CD4-positive, alpha-beta T cell treated with Interleukin-2 at 100 ng/mL for 4 hours (primary cell): ENCODE data around the gene CC2D1A.
"Not testable (repeated sequence)": the region's sequence is repeated elsewhere in the genome, so short reads cannot be mapped to it uniquely, and the experiment has no call there.

Source experiments
- DNase-seq: peaks from one replicate; pipeline ENCODE4 v3.0.0-alpha.2; 2020; ENCODE audit warnings: low spot score

Gene CC2D1A

DNA sequence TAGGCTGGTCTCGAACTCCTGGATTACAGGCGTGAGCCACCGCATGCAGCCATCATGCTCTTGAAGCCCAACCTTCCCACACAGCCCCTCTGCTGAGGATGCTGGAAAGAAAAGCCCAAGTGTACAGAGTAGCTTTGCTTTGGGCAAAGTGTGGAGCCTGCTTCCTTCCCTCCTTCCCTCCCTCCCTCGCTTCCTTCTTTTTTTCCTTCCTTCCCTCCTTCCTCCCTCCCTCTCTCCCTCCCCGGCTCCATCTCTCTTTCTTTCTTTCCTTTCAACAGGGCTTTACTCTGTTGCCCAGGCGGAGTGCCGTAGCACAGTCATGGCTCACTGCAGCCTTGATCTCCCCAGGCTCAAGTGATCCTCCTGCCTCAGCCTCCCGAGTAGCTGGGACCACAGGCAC, 2.7 kb downstream of the CC2D1A start:
- no peak for DNase-seq

DNA sequence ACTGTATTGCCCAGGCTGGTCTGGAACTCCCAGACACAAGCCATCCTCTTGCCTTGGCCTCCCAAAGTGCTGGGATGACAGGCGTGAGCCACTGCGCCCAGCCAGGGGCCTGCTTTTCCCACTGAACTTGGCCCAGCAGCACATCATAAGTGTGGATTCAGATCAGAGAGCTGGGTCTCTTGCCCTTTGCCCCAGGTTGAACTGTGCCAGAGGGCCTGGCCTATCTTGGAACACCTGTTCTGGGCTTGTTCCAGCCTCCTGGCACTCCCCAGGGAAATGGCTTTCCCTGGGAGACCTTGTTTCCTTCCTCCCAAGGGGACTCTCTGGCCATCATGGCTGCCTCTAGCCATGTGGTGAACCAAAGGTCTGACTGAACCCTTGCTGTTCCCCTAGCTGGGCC, 3.4 kb downstream of the CC2D1A start:
- DNase-seq = no peak

- no peak for DNase-seq
These were observed 7.4 kb downstream of the CC2D1A start for GRCh38 chr19:13913352-13913751.

- DNase-seq = no peak
These were observed 8.8 kb downstream of the CC2D1A start for GRCh38 chr19:13914777-13915176.

DNA sequence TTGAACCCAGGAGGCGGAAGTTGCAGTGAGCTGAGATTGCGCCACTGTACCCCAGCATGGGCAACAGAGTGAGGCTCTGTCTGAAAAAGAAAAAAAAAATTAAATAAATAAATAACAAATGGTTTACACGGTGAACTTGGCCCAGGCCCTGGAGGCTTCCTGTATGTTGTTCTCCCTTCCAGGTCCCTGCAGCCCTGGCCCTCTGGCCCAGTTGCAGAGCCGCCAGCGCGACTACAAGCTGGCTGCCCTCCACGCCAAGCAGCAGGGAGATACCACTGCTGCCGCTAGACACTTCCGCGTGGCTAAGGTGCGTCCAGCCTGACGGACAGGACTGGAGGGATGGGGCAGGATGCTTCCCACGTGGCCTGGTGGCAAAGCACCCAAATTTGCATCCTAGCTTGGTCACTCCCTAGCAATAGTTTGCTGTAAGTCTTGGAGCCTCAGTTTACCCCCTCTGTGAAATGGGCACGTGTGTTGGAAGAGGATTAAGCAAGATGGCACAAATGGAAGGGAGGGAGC, 11.9 kb downstream of the CC2D1A start:
- no peak for DNase-seq

GRCh38 chr19:13918726-13919411, 12.9 kb downstream of the CC2D1A start:
- DNase-seq = no peak

DNA sequence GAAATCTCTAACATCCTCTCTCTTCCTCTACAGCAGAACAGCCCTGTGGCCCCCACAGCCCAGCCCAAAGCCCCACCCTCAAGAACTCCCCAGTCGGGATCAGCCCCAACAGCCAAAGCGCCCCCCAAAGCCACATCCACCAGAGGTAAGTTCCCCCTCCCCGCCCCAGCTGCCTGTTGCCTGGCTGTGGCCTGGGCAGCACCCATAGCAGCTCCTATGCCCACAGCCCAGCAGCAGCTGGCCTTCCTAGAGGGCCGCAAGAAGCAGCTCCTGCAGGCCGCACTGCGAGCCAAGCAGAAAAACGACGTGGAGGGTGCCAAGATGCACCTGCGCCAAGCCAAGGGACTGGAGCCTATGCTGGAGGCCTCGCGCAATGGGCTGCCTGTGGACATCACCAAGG, 14.5 kb downstream of the CC2D1A start:
- DNase-seq = no peak

- peak; percentile 28 for DNase-seq
These were observed 15.1 kb downstream of the CC2D1A start for GRCh38 chr19:13920940-13921747.

- DNase-seq = not testable (repeated sequence)
These were observed 16.1 kb downstream of the CC2D1A start for GRCh38 chr19:13922118-13922517.

DNA sequence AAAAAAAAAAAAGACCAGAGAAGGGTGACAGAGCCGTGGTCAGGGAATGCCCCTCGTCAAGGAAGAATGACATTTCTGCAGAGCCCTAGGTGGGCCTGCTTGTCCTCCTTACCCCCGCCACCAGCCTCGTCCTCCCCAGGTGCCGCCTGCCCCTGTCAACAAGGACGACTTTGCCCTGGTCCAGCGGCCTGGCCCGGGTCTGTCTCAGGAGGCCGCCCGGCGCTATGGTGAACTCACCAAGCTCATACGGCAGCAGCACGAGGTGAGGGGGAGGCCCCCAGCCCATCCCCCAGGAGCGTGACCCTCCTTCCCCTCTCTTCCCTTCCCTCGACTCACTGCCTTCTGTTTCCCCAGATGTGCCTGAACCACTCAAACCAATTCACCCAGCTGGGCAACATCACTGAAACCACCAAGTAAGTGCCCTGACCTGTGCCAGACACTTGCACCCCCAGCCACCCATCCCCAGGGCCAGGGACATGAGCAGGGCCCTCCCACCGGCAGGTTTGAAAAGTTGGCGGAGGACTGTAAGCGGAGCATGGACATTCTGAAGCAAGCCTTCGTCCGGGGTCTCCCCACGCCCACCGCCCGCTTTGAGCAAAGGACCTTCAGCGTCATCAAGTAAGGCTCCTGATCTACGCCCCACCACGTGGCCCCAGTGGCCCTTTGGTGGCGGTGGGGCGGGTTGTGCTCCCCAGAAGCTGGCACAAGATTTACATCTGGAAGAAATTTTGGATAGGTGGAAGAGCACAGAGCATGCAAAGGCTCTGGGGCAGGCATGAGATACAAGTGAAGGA, 17.4 kb downstream of the CC2D1A start:
- no peak for DNase-seq

DNA sequence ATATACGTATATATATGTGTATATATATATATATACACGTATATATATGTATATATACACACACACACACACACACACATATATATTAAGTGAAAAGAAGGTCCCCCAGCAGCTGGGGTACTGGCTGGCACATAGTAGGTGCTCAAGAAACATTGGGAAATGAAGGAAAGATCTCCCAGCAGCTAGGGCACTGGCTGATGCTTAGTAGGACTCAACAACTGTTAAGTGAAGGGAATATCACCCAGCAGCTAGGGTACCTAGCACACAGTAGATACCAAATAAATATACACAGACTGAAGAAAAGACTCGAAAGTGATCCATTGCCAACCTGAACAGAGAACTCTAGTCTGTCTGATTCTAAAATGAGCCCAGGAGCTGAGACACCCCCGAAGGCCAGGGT, 20.0 kb downstream of the CC2D1A start:
- no peak for DNase-seq

- no peak for DNase-seq
These were observed 20.7 kb downstream of the CC2D1A start for GRCh38 chr19:13926715-13927114.

DNA sequence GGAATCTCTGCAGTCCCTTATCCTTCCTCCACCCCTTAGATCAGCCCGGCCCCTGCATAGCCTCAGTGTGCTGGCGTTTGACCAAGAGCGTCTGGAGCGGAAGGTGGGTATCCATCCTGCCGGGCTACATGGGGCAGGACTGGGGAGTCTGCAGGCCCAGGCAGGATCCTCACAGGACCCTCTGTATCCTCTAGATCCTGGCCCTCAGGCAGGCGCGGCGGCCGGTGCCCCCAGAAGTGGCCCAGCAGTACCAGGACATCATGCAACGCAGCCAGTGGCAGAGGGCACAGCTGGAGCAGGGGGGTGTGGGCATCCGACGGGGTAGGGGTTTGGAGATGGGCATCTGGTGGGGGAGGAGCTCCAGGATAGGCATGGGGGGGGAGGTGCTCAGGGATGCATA, 23.3 kb downstream of the CC2D1A start:
- no peak for DNase-seq

- no peak for DNase-seq
These were observed 24.0 kb downstream of the CC2D1A start for GRCh38 chr19:13929956-13930355.

- no peak for DNase-seq
These were observed 24.4 kb downstream of the CC2D1A start for GRCh38 chr19:13930402-13930801.

DNA sequence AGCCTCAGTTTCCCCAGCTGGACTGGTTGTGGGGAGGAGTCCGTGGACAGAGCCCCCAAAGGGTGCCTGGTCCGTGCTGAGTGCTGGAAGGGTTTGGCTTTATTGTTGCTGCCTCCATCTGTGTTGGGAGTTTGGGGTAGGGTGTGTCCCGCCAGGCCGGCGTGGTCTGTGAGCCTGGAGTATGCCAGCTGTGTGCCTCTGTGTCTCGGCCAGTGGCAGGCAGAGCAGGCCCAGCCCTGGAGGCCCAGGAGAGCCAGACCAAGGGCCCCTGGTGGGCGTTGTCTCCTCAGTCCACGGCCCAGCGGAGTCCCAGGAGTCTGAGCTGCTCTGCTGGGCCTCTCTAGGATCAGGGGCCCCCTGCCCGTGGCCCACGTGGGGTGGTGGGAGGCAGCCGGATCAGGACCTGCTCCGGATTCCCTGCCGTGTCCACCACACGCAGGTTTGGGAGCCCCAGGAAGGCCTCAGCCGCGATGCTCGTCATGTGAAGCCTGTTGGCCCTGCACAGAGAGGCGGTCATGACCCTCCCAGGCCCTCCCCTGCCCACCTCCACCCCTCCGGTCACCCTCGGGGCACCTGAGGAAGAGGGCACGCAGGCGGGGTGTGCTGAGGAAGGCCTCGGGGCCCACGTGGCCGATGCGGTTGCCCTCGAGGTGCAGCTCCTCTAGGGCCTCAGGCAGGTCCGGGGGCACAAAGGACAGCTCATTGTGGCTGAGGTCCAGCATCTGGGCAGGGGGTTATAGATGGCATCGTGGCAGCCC, 25.6 kb downstream of the CC2D1A start:
- no peak for DNase-seq

- DNase-seq = no peak
These were observed 26.2 kb downstream of the CC2D1A start for GRCh38 chr19:13932149-13932637.

DNA sequence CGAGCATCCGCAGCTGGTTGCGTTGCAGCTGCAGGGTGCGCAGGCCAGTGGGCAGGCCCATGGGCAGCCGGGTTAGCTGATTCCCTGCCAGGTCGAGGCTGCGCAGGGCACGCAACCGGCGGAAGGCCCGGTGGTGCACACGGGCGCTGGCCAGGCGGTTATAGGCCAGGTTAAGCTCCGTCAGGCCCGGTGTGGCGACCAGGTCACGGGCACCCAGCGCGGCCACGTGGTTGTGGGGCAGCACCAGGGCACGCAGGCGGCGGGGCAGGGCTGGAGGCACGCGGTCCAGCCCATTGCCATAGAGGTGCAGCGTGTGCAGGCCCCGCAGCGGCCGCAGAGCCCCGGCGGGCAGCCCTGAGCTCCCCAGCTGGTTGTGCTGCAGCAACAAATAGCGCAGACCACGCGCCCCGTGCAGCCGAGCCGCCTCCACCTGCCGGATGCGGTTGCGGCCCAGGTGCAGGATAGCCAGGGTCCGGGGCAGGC, 27.0 kb downstream of the CC2D1A start:
- DNase-seq = no peak

GRCh38 chr19:13934785-13935109, 28.7 kb downstream of the CC2D1A start:
- no peak for DNase-seq

DNA sequence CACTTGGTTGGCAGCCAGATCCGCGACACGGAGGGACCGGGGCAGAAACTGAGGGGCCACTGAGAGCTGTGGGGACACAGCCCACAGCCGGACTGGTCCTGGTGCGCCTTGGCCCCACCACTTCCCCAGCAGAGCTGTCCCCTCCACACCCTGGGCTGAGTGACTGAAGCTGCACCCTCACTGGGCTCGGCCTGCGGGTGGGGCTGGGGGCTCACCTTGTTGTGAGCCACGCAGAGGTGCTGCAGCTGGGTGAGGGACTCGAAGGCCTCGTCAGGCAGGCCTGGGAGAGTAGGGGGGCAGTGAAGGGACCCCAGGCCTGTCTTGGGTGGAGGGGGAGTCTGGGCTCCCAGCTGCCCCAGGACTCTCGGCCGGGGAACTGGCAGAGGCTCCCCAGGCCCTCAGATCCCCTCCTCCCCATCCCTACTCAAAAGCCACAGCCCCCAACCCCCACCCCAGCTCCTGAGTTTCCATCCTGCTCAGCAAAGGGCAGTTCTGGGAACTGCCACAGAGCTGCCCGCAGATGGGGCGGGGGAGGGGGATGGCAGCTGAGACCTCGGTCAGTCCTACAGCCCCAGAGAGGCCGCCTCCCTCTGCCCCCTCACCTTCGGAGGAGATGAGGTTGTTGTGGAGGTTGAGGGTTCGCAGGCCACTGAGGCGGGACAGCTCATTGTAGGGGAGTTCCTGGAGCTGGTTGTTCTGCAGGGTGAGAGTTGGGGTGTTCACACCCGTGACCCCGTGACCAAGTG, 29.9 kb downstream of the CC2D1A start:
- DNase-seq = no peak
